Cardiac fibroblast (primary cell): Measurements from ENCODE around the gene POLDIP3.
A peak's percentile ranks its signal among the peaks of the same experiment; 100 is the strongest.
"Not testable (repeated sequence)": the region's sequence is repeated elsewhere in the genome, so short reads cannot be mapped to it uniquely, and the experiment has no call there.

Experiments
- DNase-seq, 2 donors: peaks; one replicate each; pipeline versions ENCODE4 v3.0.0 to v3.0.0-alpha.2; 2010; ENCODE audit warnings: low read depth in 2 of 2
- H3K4me3 ChIP-seq, 2 donors: replicated peaks in 1 of 2; 1 replicate in 1 of 2; 2 replicates in 1 of 2; pipeline ENCODE4 v1.5.1; 2011; ENCODE audit warnings: low read depth in 2 of 2, low read length in 2 of 2, mild to moderate bottlenecking in 2 of 2, moderate library complexity in 1 of 2
- TF ChIP-seq, protein P1 (sequence below): IDR thresholded peaks from one replicate; pipeline ENCODE4 v1.5.1; 2011; ENCODE audit warnings: low read depth, mild to moderate bottlenecking, low read length, inconsistent platforms

Gene POLDIP3

DNA sequence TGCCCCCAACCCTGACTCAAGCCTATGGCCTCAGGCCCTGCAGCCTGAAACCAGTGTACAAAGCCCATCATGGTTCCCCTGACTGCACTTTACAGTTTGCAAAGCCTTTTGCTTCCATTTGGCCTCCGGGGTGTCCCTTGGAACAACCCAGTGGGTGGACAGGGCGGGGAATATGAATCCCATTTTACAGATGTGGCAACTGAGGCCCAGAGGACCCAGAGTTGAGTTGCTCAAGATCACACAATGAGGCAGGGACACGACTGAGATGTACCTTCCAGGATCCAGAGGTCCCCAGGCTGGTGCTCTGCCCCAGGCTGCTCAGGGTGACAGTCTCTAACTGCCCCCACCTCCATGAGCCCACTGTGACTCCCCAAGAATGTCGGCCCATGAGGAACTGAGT is 5.4 kb upstream of the POLDIP3 start:
- DNase-seq = no peak
- TF ChIP-seq, protein P1, sequence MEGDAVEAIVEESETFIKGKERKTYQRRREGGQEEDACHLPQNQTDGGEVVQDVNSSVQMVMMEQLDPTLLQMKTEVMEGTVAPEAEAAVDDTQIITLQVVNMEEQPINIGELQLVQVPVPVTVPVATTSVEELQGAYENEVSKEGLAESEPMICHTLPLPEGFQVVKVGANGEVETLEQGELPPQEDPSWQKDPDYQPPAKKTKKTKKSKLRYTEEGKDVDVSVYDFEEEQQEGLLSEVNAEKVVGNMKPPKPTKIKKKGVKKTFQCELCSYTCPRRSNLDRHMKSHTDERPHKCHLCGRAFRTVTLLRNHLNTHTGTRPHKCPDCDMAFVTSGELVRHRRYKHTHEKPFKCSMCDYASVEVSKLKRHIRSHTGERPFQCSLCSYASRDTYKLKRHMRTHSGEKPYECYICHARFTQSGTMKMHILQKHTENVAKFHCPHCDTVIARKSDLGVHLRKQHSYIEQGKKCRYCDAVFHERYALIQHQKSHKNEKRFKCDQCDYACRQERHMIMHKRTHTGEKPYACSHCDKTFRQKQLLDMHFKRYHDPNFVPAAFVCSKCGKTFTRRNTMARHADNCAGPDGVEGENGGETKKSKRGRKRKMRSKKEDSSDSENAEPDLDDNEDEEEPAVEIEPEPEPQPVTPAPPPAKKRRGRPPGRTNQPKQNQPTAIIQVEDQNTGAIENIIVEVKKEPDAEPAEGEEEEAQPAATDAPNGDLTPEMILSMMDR = no peak
- H3K4me3 ChIP-seq = no peak overlapping the region

- TF ChIP-seq, protein P1 = no peak
- DNase-seq = no peak
Measured at GRCh38 chr22:42619261-42620063, 4.8 kb upstream of the POLDIP3 start.

DNA sequence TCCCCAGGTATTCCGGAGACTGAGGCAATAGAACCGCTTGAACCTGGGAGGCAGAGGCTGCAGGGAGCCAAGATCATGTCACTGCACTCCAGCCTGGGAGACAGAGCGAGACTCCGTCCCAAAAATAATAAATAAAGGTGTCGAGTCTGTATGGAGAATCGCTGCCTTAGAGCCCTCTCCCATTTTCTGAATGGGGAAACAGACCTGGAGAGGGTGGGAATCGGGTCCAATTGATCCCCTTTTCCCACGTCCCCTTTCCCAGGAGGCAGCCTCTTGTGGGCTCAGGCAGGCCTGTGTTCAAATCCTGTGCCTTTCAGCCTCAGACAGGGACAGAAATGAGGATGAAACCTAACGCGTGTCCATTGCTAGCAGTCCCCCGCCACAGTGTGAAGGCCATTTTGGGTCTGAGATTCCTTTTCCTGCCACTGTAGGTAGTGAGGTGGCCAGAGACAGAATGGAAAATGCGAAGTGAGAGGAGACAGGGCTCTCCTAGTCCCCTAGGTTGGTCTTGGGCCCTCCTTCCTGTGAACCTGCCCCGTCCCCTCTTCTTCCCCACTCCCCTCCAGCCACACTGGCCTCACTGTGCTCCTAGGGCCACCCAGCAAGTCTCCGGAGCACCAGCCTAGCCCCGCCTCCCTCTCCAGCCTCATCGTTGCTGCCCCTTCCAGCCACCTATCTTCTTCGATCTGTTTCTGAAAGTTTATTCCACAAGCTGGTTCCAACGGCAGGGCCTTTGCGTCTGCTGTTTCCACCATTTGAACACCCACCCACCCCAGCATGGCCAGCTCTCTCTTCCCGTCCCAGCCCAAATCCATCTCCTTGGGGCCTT is 2.7 kb upstream of the POLDIP3 start:
- no peak for DNase-seq
- TF ChIP-seq, protein P1 = no peak
- no peak overlapping the region for H3K4me3 ChIP-seq

More at GRCh38 chr22:42619261-42620063, 4.8 kb upstream of the POLDIP3 start:
- H3K4me3 ChIP-seq = no peak overlapping the region

- DNase-seq, H3K4me3 ChIP-seq: not testable (repeated sequence)
Measured at GRCh38 chr22:42615860-42616175, 1.1 kb upstream of the POLDIP3 start.

GRCh38 chr22:42615092-42615859 is 593 bp upstream of the POLDIP3 start:
- TF ChIP-seq, protein P1 = no peak
- DNase-seq = peak; percentile 99 to 100
- H3K4me3 ChIP-seq = no peak overlapping the region

DNA sequence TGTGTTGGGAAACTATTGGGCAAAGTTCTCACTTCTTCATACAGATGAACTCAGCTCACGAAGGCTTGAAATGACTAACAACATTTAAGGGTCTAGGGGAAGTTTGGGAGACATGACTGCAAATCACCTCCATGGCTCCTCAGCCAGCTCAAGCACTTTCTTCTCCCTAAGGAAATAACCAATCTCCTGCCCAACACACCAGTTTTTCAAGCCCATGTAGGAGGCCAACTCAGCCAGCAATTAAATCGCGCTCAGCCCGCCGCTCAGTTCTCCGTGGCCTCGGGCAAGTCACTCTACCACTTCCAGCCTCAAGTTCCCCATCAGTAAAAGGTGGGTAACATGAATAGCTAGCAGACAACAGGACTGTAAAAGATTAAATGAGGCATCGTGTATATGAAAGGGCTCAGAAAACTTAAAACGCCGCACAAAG is 796 bp downstream of the POLDIP3 start:
- TF ChIP-seq, protein P1 = no peak
- peak overlapping the region; percentile 72 to 77 for H3K4me3 ChIP-seq
- peak; percentile 28 to 50 for DNase-seq
